ENCODE data around the gene LMOD1. TPM values are rescaled to one million over a fixed set of nuclear protein-coding genes. Genes with fewer than 3 reads are reported as not detected.

LMOD1 gene
- total RNA-seq, 1 donor from 2014 or later: 24.2 TPM

GRCh38 chr1:201930803-201931202, 15.5 kb downstream of the LMOD1 start:
- no peak for TF ChIP-seq CTCF (IDR thresholded peaks at IDR 0.05)
- H3K27ac ChIP-seq: no peak overlapping the region
- DNase-seq (no peak), ATAC-seq (no peak)
- no peaks in the 10 kb centered on the region for H3K9me3 ChIP-seq
- no peak overlapping the region for H3K4me3 ChIP-seq
- no peaks in the 10 kb centered on the region for H3K4me1 ChIP-seq
- no peaks in the 10 kb centered on the region for H3K27me3 ChIP-seq (ENCODE audit: low read depth)
- intact Hi-C loops (cut with DNase I): no loop called here
- H3K36me3 ChIP-seq: no peaks in the 10 kb centered on the region

- DNase-seq (no peak), ATAC-seq (no peak)
- no peaks in the 10 kb centered on the region for H3K27me3 ChIP-seq (ENCODE audit: low read depth)
- H3K4me3 ChIP-seq: no peak overlapping the region
- H3K4me1 ChIP-seq: no peaks in the 10 kb centered on the region
- no peaks in the 10 kb centered on the region for H3K36me3 ChIP-seq
- intact Hi-C loops (cut with DNase I): no loop called here
- no peaks in the 10 kb centered on the region for H3K9me3 ChIP-seq
- no peak overlapping the region for H3K27ac ChIP-seq
- TF ChIP-seq CTCF (IDR thresholded peaks at IDR 0.05): no peak
Observed at GRCh38 chr1:201930137-201930536, 16.2 kb downstream of the LMOD1 start.

GRCh38 chr1:201928266-201928665, 18.1 kb downstream of the LMOD1 start:
- no peaks in the 10 kb centered on the region for H3K9me3 ChIP-seq
- intact Hi-C loops (cut with DNase I): no loop called here
- H3K27me3 ChIP-seq (ENCODE audit: low read depth): no peaks in the 10 kb centered on the region
- no peak for ATAC-seq
- no peaks in the 10 kb centered on the region for H3K36me3 ChIP-seq
- no peak for TF ChIP-seq CTCF (IDR thresholded peaks at IDR 0.05)
- no peaks in the 10 kb centered on the region for H3K4me1 ChIP-seq
- no peak overlapping the region for H3K27ac ChIP-seq
- no peak for DNase-seq
- no peak overlapping the region for H3K4me3 ChIP-seq

- ATAC-seq (no peak), DNase-seq (no peak)
- intact Hi-C loops (cut with DNase I): no loop called here
Observed at GRCh38 chr1:201925981-201926645, 20.2 kb downstream of the LMOD1 start.

GRCh38 chr1:201925301-201925567, 21.1 kb downstream of the LMOD1 start:
- H3K4me3 ChIP-seq: no peak overlapping the region
- DNase-seq (no peak), ATAC-seq (no peak)
- H3K9me3 ChIP-seq: no peaks in the 10 kb centered on the region
- H3K27ac ChIP-seq: no peak overlapping the region
- no peaks in the 10 kb centered on the region for H3K4me1 ChIP-seq
- no peaks in the 10 kb centered on the region for H3K27me3 ChIP-seq (ENCODE audit: low read depth)
- TF ChIP-seq CTCF (IDR thresholded peaks at IDR 0.05): no peak
- H3K36me3 ChIP-seq: no peaks in the 10 kb centered on the region
- intact Hi-C loops (cut with DNase I): no loop called here

More at GRCh38 chr1:201925981-201926645, 20.2 kb downstream of the LMOD1 start:
- Histone ChIP-seq H3K27me3 (ENCODE audit: low read depth) (no peaks in the 10 kb centered on the region), H3K27ac (no peak overlapping the region), H3K4me3 (no peak overlapping the region), H3K4me1 (no peaks in the 10 kb centered on the region), H3K36me3 (no peaks in the 10 kb centered on the region), H3K9me3 (no peaks in the 10 kb centered on the region)
- no peak for TF ChIP-seq CTCF (IDR thresholded peaks at IDR 0.05)

Measured in lower lobe of right lung (tissue), 2 donors.